ENCODE results near the gene C2CD2L.
"Not testable (repeated sequence)": the region's sequence is repeated elsewhere in the genome, so short reads cannot be mapped to it uniquely, and the experiment has no call there.

Gene C2CD2L

DNA sequence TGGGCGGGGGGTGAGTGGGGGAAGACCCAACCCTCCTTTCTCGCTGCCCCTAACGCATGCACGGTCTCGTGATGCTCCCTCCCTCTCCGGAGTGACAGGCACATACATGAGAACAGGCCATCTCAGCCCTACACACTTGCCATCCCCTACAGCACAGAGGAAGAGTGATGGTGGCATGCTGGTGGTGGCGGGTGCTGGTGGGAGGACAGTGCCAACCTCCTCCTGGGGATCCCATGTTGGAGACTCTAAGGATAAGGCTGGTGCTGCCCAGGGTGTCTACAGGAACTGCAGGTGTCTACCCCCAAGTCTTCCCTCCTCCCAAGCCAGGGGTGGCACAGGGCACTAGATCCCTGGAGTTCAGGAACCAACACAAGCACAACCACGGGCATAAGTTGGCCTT lies 54.7 kb downstream of the C2CD2L start:
- H3K4me3 Mint-ChIP-seq = no peak overlapping the region
- peaks cover 6% of the 10 kb centered on the region for H3K4me1 Mint-ChIP-seq
- no peak for TF ChIP-seq CTCF (IDR thresholded peaks at IDR 0.05)
- no peak overlapping the region for H3K27ac Mint-ChIP-seq
- H3K36me3 Mint-ChIP-seq (ENCODE audit: low read depth) = no peaks in the 10 kb centered on the region
- H3K27me3 Mint-ChIP-seq (ENCODE audit: low read depth, poor library complexity) = peaks cover 32% of the 10 kb centered on the region
- DNase-seq = no peak
- H3K9me3 Mint-ChIP-seq = no peaks in the 10 kb centered on the region

DNA sequence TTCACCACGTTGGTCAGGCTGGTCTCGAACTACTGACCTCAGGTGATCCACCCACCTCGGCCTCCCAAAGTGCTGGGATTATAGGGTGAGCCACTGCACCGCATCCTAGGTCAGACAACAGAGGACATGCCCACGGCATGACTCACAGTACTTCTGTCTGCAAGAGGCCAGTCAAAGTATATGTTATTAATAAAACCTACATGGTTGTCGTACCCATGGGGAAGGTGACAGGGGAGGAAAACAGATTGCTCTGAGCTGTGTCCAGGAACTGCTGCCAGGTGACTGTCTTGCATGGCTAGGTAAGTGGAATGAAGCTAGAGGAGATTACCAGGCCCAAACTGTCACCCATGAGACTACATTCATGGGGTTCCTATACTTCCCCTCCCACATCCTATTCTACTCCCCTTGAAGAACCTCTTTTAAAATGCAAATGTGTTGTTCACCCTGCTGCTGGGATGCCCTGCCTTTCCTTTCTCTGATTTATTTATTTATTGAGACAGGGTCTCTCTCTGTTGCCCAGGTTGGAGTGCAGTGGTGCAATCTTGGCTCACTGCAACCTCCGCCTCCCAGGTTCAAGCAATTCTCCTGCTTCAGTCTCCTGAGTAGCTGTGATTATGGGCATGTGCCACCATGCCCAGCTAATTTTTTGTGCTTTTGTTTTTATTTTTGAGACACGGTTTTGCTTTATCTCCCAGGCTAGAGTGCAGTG lies 59.4 kb downstream of the C2CD2L start:
- TF ChIP-seq CTCF (IDR thresholded peaks at IDR 0.05) = no peak
- Mint-ChIP-seq H3K9me3 (no peaks in the 10 kb centered on the region), H3K27me3 (ENCODE audit: low read depth, poor library complexity) (peaks cover 9% of the 10 kb centered on the region), H3K27ac (no peak overlapping the region), H3K4me3 (no peak overlapping the region), H3K36me3 (ENCODE audit: low read depth) (no peaks in the 10 kb centered on the region), H3K4me1 (peaks cover 25% of the 10 kb centered on the region)
- no peak for DNase-seq

GRCh38 chr11:119167077-119167458 lies 59.9 kb downstream of the C2CD2L start:
- not testable (repeated sequence) for H3K27me3 Mint-ChIP-seq (ENCODE audit: low read depth, poor library complexity); H3K9me3 Mint-ChIP-seq; H3K27ac Mint-ChIP-seq; H3K36me3 Mint-ChIP-seq (ENCODE audit: low read depth); H3K4me3 Mint-ChIP-seq; DNase-seq
- H3K4me1 Mint-ChIP-seq = peaks cover 27% of the 10 kb centered on the region

DNA sequence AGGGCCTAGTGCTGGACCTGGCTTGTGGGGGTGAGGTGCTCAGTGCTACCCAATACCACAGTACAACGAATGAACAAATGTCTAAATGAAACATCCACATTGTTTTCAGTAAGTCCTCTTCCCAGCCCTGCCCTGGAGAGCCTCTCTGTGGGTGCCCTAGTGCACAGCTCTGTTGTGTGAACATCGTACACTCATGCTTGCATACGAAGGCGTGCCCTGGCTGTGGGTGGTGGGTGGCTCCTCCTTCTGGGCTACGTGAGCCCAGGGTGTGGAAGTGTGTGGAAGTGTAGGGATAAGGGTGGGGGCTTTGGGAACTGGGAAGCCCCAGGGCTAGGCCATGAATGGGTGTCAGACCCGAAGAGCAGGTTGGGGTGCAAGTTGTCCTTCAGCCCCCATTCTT lies 60.8 kb downstream of the C2CD2L start:
- peaks cover 32% of the 10 kb centered on the region for H3K4me1 Mint-ChIP-seq
- no peaks in the 10 kb centered on the region for H3K36me3 Mint-ChIP-seq (ENCODE audit: low read depth)
- peaks cover 3% of the 10 kb centered on the region for H3K27me3 Mint-ChIP-seq (ENCODE audit: low read depth, poor library complexity)
- TF ChIP-seq CTCF (IDR thresholded peaks at IDR 0.05) = no peak
- H3K9me3 Mint-ChIP-seq = no peaks in the 10 kb centered on the region
- peak overlapping the region; percentile 70 for H3K4me3 Mint-ChIP-seq
- no peak overlapping the region for H3K27ac Mint-ChIP-seq
- no peak for DNase-seq
